IPS DF 4.7 (cell line): Measurements from ENCODE around the gene TRPM3.

Source experiments
- DNase-seq: peaks from one replicate; pipeline ENCODE4 v3.0.0-alpha.2; 2013; ENCODE audit warnings: low spot score; ENCODE audit errors: extremely low read depth

Gene TRPM3

DNA sequence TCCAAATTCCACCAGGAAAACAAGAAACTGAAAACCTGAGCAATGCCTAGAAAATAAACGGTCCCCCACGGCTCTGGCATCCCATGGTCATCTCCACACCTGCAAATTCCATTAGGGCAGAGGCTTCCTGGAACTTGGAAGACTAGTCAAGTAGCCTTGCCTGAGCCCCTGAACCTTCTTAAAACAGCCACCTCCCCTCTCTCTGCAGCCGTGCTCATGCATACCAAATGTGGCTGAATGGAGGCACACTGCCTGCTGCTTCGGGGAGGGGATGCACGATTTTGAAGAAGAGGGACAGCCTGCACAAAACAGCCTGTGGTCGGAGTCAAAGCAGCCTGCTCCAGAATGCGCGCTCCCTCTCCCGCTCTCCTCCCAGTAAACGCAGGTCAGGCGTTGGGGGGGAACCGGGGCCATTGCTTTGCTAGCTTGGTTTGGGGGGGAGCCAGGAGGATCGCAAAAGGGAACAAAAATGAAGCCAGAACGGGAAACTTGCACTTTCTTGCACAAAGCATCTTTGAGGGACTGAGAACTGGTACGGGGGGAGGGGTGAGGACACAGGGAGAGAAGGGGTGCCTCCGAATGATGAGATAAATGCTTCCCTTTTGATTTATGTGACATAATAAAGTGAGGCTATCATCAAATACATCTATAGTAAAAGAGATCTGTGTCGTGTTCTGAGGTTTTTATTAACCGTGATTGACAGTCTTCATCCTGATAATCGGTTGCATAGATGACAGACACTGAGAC, at the start of gene TRPM3:
TRPM3 (minus strand) TSS at position 347 of the 747 bp plus-strand sequence; CDS start at position 80, 267 bp downstream.
- no peak for DNase-seq

DNA sequence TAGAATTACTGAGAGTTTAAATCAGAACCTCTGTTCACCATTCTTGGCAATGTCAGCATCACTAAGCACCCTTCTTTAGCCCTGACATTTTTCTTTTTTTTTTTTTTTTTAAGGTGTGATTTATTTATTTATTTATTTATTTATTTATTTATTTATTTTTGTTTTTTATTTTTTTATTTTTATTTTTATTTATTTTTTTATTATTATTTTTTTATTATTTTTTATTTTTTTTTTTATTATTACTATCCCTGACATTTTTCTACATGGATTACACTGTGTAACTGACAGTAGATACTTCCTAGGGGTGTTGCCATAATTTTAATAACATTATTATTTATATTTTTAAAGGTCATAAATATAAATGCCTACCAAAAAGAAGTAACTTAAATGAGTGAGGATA, 47.0 kb upstream of the TRPM3 start:
- no peak for DNase-seq

DNA sequence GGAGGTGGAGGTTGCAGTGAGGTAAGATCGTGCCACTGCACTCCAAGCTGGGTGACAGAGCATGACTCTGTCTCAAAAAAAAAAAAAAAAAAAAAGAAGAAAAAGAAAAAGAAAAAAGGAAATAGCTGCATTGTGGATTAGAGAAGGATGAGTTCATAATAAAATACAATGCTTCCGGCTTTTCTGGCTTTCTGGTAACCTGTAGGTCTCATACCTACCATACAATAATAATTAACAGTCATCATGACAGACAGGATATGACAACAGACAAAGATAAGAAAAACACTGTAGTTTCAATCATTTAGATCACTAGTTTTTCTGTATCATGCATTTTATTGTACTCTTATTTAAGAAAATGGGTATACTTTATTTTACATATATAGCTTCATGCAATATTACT, 40.7 kb upstream of the TRPM3 start:
- DNase-seq: no peak

DNA sequence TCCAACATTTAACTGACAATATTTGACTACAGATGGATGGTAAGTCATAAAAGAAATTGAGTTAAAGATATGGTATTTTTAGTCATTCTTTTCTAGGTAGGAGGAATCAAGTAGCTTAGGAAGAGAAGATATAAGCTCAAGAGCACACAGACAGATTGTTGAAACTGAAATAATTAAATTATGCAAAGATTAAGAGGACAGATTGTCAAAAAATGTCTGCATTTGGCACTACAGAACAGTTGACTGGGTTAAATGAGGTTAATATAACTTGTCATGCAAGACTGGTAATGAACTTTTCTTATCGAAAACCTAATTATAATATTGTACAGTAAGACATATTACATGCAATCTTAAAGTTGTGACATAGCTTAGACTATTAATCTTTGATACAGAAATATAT, 36.3 kb upstream of the TRPM3 start:
- no peak for DNase-seq

DNA sequence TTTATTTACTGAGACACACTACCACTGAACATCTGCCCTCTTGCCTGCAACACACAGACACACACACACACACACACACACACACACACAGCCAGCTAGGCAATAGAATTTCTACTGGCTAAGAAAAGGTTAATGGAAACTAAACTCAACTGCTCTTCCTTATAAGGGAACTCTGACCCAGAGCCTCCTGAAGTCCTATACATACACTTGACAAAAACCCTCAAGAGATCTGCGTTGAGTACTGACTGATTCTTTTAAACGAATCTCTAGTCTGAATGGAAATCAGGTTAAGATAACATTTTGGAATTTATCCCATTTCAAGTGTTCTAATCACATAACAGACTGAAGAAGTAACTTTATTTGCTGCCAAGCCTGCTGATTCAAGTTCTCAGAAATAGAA, 25.9 kb upstream of the TRPM3 start:
- DNase-seq: no peak

DNA sequence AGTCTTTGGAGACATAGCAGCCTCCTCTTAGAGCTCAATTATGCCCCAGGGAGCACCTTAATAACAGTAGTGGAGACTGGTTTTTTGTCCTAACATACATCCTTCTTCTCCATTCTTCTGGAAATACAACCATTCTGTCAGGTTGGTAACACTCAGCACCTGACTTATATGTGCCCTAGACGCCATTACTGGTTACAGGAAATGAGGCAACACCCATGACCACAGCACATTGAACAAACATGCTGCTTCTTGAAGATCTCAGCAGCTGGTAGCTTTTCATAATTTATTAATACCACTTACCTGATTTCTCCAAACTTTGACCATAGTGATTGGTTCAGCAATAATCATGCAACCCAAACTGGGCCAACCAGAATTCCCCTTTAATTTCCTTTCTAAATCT, 25.1 kb upstream of the TRPM3 start:
- DNase-seq: no peak

DNA sequence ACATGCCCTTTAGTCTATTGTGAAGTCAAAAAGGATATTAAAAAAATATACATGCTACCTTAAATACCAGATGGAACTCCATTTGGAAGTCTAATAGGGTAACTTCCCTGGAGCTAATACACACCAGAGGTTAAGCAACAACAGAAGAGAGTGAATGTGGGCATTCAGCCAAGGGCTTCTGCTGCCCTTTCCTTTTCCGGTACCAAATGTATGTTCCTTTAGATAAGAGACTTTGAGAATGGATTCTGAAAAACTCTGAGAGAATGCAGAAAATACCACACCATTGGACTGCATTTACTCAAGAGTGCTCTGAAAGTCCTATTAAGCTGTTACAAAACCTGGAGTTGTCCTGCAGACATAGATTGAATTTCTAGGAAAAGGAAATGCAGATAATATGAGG, 23.8 kb upstream of the TRPM3 start:
- no peak for DNase-seq

DNA sequence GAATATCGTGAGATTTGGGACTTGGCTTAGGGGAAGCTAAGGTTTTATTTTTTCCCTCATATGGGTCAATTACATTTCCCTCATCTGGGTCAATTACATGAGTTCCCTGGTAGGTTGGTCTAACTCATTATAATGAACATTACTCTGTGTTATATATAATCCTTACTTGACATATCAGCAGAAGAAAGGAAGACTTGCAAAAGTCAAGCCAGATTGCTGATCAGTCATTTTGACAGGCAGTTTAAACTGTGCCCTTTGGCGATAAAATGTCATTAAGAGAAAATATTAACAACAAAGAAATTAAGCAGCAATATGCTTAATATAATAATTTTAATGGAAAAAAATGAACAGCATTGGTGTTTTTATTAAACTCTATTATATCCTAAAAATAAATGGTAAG, 23.1 kb upstream of the TRPM3 start:
- DNase-seq: no peak

DNA sequence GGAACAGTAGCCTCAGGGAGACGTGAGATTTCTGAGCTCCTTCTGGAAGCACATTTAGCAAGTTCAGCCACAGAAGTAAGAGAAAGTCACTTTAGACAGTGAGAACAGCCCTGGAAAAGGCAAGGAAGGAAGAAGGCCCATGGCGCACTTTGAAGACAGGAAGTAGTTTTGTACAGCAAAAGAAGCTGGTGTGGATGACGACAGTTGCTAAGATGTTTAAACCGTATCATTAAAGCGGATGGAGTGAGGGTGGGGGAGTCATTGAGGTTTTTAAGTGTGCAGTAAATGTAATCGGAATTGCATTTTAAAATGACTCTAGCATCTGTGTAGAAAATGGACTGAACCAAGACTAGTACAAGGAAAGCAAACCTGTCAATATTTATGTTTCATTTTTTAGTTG, 15.3 kb upstream of the TRPM3 start:
- DNase-seq: no peak

DNA sequence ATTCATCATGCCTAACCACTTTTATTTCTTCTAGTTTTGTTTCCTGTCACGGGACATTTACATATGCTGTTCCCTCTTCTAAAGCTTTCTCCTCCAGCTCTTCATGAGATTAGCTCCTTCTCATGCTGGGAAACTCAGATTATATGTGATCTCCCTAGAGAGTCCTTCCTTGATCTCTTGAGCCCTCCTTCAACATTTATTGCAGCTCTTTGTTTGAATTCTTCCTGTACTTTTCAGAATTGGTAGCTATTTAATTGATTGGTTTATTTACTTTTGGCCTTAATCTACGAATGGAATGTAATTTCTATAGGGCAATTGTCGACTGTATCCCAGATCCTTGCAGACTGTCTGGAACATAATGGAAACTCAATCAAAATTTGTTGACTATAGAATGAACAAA, 9.7 kb upstream of the TRPM3 start:
- no peak for DNase-seq

DNA sequence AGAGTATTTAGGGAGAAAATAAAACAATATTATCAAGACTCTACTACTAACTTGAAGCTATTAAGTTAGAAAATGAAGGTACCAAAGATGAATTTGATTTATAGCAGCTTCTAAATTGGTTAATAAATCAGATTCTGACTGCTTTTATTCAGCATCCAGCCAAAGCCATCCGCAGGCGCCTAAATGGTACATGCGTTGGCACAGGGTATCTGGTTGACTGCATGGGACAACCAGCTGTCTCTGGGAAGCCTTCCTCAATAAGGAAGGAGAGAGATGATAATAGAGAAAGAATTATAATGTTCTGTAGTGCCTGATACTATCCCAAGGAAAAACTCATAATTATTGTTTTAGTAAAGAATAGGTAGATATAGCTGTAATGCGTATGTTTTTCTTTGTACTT, 9.1 kb upstream of the TRPM3 start:
- no peak for DNase-seq

DNA sequence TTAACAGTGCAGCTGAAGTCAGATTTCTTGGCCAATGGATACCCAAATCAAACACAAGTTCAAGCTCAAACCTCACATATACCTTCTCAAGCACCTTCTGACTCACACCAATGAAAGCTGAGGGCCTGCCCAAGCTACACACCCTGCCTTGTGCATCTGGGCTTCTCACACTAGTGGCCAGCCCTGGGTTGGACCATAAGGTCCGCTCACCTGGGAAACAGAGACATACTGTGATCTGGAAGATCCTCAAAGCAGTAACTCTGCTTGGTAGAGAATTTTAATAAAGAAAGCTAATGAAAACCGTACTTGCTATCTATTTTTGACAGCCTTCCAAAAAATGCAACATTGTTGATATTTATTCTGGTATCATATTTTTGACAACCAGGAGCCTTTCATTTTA, 7.4 kb upstream of the TRPM3 start:
- DNase-seq: no peak

DNA sequence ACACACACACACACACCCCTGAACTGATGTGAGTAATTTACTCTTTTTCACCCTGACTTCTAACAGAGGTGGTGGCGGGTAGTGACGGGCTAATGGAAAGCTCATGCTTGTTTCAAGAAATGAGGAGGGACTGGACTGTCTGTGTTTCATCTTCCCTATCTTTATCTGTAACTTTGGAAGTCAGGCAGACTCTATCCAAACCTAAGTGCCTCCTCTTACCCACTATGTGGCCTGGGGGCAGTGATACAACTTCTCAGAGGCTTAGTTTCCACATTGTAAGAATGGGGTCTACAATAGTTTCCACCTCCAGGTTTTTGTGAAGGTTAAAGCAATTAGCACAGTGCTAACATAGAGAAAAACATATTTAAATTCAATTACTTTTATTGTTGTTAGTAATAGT, 5.9 kb upstream of the TRPM3 start:
- DNase-seq: no peak

DNA sequence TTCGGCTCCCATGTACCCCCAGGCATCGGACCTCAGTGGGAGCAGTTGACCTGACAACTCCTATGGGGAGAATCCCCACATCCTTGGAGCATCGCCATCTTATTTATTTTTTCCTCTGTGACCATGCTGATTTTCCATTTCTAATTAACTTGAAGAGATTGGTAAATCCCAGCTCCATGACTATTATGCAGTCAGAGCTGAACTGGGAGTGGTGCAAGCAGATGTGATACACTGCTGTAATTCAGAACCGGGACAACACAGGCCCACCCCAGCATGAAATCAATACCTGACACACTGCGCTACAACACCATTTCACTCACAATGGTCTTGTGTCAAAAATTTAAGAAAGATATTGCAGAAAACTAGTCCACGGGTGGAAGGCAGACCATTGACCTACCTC, 1.0 kb upstream of the TRPM3 start:
- DNase-seq: no peak

DNA sequence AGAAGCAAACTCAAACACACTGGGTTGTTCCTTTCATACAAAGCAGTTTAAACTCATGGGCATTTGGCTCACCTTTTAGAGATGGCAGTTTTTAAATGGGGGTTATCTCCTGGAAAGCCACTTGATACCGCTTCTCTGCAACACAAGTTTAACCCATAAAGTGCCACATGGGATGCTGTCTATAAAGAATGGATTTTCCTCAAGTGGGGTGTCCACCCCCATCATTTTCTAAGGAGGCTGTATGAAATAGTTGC, 528 bp upstream of the TRPM3 start:
- no peak for DNase-seq

DNA sequence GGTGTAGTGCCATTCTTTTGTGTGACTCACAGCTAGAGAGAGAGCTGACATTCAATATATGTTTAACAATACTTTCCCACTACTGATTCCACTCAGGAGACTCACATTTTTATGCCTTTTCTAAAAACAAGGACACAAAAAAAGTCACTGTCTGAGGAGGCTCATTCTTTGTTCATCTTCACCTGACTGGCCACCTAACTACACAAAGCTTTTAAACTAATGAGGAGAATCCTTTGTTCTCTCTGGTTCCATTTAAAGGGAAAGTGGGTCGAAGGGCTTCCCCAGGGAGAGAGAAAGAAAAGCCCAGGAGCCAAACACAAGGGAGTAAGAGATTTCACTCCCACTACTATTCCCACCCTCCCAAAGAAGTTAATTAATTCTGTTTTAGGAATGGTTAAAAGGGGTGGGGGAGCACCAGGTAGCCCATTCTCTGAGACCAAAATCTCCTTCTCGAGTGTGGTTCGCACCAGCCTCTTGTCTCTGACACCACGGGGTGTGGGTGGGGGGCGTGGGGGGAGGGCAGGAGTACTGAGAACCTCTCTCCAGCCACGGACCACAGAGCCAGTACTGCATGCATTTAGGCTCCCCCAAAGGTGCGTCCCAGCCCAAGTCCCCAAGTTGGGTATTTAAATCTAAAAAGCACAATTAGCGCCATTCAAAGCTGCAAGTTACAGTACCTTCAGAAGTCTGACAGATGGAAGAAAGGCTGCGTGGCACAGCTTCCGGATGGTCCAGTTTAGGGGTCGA, 747 bp downstream of the TRPM3 start:
- DNase-seq: peak; percentile 44

DNA sequence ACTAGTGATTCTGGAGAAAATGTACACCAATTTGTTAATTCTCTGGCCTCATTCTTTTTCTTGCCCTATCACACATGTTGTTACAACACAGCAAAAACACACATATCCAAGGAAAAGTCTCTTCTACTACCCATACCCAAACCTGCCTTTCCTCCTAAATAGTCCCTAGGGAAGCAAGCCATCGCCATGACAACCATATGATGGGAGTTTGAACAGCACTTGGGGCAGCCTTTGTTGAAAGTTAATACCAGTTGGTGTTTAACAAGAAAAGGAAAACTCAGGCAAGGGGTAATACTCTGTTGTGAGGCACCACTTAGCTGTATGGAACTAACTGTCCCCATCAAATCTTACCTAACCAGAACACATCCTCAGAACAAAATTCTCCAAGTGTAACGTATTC, 1.7 kb downstream of the TRPM3 start:
- DNase-seq: no peak

DNA sequence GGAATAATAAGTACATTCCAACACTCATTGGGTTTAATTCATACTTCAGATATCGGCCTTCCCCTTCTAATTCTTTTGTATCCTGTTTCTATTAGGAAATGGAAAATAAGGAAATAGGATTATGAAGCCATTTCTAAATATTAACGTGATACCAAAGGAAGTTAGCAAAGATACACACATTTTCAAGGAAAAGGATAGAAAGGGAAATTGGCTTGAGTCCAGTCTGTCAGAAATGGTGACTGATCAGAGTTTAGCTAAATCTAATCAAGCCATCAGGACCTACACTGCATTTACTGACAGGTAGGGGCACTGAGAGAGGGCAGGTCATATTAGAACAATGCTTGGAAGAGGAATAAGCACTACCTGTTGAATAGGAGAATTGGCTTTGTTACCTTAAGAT, 3.1 kb downstream of the TRPM3 start:
- DNase-seq: no peak

DNA sequence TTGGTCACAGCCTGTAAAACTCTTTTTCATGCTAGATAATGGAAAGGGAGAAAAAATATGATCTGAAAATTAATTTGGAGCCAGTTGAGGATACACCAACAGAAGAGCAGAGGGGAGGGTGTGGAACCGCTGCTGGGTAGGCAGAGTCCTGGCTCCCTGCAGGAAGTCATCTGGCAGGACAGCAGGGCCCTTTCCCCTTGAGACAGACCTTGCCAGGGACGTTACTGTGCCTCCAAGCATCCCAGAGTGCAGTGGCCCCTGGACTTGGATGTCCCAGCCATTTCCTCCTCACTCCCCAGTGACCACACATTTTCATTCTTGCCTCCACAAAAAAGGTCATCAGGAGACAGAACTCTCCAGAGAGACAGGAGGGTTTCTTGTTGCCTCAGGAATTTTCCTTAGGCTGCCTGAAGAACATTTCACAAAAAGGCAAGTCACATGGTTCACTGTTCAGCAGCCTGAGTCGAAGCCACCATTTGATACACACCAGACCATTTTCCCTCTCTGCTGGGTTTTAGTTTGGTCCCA, 5.9 kb downstream of the TRPM3 start:
- DNase-seq: no peak

DNA sequence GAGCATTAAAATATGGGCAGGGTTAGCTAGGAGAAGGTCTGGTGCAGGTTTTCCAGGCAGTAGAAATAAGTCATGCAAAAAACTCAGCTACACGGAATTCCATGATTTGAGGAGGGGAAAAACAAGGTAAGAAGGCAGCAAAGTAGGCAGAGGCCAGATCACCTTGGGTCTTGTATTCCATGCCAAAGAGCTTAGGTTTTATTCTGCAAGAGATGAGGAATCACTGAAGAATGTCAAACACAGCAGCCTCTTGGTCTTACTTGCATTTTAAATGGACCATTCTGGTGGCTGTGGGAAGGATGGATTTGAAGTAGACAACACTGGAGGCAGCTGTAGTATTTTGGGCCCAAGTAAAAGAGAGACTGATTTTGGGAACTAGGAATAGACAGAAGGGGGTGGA, 8.6 kb downstream of the TRPM3 start:
- no peak for DNase-seq

DNA sequence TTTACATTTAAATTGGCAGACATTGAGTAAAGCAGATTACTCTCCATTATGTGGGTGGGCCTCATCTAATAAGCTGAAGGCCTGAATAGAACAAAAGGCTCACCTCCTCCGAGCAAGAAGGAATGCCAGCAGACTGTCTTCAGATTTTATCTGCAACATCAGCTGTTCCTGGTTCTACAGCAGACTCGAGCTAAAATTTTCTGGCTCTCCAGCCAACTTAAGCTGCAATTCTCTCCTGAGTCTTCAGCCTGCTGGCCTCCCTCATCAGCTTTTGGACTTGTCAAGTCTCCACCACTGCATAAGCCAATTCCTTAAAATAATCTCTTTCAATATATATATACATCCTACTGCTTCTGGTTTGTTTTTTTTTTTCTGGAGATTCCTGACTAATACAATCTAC, 12.5 kb downstream of the TRPM3 start:
- no peak for DNase-seq

DNA sequence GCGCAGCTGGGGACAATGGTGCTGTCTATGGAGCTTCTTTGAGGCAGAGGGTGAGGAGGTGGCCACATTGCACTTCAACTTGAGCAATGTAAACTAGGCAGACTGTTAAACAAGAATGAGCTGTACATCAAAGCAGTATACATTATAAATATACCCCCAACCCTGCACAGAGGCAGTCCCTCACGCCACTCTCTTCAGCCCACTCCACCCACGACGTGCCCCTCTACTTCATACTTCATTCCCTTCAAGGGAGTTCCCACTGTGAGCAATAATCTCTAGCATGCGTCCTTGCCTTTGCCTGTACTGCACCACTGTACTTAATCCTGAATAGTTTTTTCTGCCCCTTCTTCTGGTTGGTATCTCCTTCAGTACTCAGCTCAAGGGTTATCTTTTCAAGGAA, 14.4 kb downstream of the TRPM3 start:
- no peak for DNase-seq

DNA sequence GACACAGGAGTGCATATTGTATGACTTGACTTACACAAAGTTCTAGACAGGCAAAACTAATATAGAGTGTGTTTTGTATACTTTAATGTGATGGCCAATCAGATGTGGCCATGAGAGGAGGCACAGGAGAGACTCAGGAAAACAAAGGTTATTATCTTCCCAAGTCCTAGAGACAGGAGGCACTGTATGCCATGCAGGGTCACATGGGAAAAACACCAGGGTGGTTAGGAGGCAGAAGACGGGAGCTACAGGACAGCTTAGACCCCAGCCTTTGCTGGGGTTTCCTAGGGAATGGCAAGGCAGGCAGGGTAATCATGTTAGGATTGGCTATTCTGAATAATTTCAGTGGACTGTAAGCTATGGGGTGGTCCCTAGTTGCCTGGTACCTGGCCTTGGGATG, 16.2 kb downstream of the TRPM3 start:
- no peak for DNase-seq
